Measurements from ENCODE around the gene HES6.
A peak's percentile ranks its signal among the peaks of the same experiment; 100 is the strongest.

HES6 gene

DNA sequence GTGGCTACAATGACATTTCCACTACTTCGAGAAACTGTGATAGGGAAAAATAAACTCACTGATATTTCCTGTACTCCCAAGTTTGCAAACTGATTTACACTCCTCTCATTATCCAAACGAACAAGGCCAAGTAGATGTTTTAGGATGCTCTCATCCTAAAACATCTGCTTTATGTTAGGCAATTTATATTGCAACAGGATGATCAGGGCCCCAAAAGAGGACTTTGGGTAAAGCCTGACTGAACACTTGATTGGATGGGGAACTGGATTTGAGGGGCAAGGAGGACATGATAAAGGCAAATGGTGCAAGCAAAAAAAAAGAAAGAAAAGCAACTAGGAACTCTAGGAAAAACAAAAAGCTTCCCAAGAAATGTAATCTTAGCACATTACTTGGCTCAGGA is 2.1 kb upstream of the HES6 start:
- peaks cover 32% of the 10 kb centered on the region for H3K4me1 Mint-ChIP-seq
- peaks cover 14% of the 10 kb centered on the region for H3K36me3 Mint-ChIP-seq (ENCODE audit: low read depth)
- peak overlapping the region; percentile 55 to 67 (median 64) for H3K4me3 Mint-ChIP-seq
- no peaks in the 10 kb centered on the region for H3K9me3 Mint-ChIP-seq
- H3K27me3 Mint-ChIP-seq (ENCODE audit: low read depth): peaks cover 20% of the 10 kb centered on the region
- TF ChIP-seq, protein P1, sequence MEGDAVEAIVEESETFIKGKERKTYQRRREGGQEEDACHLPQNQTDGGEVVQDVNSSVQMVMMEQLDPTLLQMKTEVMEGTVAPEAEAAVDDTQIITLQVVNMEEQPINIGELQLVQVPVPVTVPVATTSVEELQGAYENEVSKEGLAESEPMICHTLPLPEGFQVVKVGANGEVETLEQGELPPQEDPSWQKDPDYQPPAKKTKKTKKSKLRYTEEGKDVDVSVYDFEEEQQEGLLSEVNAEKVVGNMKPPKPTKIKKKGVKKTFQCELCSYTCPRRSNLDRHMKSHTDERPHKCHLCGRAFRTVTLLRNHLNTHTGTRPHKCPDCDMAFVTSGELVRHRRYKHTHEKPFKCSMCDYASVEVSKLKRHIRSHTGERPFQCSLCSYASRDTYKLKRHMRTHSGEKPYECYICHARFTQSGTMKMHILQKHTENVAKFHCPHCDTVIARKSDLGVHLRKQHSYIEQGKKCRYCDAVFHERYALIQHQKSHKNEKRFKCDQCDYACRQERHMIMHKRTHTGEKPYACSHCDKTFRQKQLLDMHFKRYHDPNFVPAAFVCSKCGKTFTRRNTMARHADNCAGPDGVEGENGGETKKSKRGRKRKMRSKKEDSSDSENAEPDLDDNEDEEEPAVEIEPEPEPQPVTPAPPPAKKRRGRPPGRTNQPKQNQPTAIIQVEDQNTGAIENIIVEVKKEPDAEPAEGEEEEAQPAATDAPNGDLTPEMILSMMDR (IDR thresholded peaks at IDR 0.05; ENCODE audit: unreplicated experiment in 3 of 3): no peak
- peak overlapping the region; percentile 45 to 72 (median 72) for H3K27ac Mint-ChIP-seq

DNA sequence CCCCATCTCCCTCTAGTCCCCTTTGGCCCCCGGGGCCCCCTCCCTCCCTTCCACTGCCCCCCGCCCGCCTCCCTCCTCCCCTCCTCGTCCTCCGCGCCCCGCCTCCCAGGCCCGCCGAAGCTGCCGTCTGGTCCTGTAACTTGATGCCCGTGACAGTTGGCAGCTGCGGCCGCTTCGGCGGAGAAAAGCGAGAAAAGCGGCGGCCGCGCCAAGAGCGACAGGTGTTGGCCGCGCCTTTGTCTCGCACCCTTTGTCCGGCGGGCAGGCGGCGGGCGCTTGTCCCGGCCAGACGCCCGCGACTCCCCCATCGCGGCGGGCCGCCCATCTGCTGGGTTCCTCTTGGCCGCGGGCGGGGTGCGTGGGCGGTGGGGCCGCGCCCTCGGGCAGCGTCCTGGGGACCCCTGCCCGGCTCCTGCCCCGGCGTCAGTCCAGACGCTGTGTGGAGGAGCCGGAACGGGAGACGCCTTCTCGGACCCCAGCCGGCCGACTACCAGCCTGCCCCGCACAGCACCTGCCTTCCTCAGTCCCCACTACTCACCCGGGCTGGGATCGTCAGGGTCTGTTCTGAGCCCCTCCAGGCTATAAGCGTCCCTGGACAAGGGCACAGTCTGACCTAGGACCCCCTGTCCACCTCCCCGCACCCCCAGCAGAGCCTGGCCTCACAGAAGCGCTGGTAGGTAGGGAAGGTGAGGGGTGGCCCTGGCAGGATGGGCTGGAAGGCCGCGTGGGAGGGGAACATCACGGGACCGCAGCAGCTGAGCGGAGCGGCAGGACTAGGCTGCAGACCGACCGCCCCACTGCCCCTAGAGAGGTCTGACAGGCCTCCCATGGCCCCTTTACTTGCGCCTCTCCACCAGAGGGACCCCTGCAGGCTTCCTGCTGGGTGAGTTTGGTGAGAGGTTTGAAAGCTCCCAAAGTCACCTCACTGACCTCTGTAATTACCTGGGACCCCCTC is 1.2 kb upstream of the HES6 start:
- Mint-ChIP-seq H3K4me1 (peaks cover 29% of the 10 kb centered on the region), H3K27me3 (ENCODE audit: low read depth) (peaks cover 30% of the 10 kb centered on the region), H3K9me3 (no peaks in the 10 kb centered on the region), H3K36me3 (ENCODE audit: low read depth) (peaks cover 9% of the 10 kb centered on the region), H3K27ac (peak overlapping the region; percentile 45 to 72 (median 72)), H3K4me3 (peak overlapping the region; percentile 55 to 86 (median 67))
- TF ChIP-seq, protein P1 (IDR thresholded peaks at IDR 0.05; ENCODE audit: unreplicated experiment in 3 of 3): peak in 1 of 3 experiments; percentile 21

DNA sequence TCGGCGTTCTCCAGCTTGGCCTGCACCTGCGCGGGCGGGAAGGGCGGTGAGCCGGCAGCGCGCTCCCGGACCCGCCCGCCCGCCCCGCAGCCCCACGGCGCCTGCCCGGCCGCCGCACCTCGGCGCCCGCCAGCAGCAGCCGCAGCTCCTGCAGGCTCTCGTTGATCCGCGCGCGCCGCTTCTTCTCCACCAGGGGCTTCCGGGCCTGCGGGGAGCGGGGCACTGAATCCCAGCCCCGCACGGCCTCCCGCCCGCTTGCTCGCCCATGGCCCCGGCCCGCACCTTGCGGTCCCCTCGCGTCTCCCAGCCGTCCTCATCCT is 335 bp downstream of the HES6 start:
- peaks cover 29% of the 10 kb centered on the region for H3K4me1 Mint-ChIP-seq
- no peak overlapping the region for H3K4me3 Mint-ChIP-seq
- no peak overlapping the region for H3K27ac Mint-ChIP-seq
- H3K36me3 Mint-ChIP-seq (ENCODE audit: low read depth): no peaks in the 10 kb centered on the region
- H3K9me3 Mint-ChIP-seq: no peaks in the 10 kb centered on the region
- TF ChIP-seq, protein P1 (IDR thresholded peaks at IDR 0.05; ENCODE audit: unreplicated experiment in 3 of 3): no peak
- H3K27me3 Mint-ChIP-seq (ENCODE audit: low read depth): peaks cover 37% of the 10 kb centered on the region

DNA sequence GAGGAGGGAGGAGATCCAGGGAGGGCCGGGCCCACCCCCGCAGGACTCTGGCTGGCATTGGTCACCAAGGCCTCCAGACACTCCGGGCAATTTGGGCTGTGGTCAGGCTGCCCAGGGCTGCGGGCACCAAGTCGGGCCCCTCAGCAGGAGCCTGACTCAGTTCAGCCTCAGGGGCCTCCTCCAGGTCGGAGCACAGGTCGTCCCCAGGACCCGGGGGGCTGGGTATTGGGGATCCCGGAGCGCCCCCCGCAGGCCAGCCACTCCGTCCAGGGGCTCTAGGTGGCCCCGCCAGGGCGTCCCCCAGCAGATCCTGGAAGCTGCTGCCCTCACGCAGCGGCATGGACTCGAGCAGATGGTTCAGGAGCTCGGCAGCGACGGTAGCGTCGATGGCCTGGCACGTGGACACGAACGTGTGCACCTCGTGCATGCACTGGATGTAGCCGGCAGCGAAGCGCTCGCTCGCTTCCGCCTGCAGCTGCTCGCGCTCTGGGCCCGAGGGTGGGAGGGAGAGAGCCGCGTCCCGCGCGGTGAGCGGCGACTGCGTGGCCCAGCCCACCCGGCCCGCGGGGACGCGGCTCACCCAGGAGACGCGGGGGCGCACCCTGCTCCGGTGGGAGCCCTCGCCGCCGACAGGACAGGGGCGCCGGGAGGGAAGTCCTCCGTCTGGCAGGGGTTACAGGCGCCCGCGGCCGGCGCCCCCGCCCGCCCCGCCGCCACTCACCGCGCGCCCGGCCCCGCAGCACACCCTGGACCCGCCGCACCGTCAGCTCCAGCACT is 884 bp downstream of the HES6 start:
- peaks cover 24% of the 10 kb centered on the region for H3K4me1 Mint-ChIP-seq
- no peaks in the 10 kb centered on the region for H3K9me3 Mint-ChIP-seq
- H3K27ac Mint-ChIP-seq: no peak overlapping the region
- peak overlapping the region; percentile 67 to 83 (median 81) for H3K4me3 Mint-ChIP-seq
- TF ChIP-seq, protein P1 (IDR thresholded peaks at IDR 0.05; ENCODE audit: unreplicated experiment in 3 of 3): no peak
- peaks cover 37% of the 10 kb centered on the region for H3K27me3 Mint-ChIP-seq (ENCODE audit: low read depth)
- H3K36me3 Mint-ChIP-seq (ENCODE audit: low read depth): no peaks in the 10 kb centered on the region

DNA sequence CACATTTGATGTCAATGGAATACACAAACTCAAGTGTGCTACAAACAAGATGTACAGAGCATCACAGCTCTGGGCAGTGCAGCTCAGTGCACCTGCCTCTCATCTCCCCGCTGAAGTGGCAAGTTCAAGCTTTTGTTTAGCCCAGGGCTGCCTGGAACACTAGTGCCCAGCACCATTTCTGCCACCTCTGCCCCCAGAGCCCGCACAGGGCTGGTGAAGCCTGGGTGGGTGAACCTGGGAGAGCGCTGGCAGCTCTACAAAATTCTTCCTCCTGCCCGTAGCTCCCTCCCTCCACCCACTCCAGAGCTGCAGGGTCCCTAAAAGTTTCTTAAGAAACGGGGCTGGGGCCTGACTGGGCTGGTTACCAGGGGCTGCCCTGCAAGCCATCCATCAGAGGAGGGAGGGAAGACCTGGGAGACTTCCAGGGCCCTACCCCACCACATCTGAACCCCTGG is 1.5 kb downstream of the HES6 start:
- H3K9me3 Mint-ChIP-seq: no peaks in the 10 kb centered on the region
- H3K4me3 Mint-ChIP-seq: peak overlapping the region; percentile 67 to 83 (median 81)
- H3K27me3 Mint-ChIP-seq (ENCODE audit: low read depth): peaks cover 43% of the 10 kb centered on the region
- peaks cover 18% of the 10 kb centered on the region for H3K4me1 Mint-ChIP-seq
- TF ChIP-seq, protein P1 (IDR thresholded peaks at IDR 0.05; ENCODE audit: unreplicated experiment in 3 of 3): no peak
- no peak overlapping the region for H3K27ac Mint-ChIP-seq
- H3K36me3 Mint-ChIP-seq (ENCODE audit: low read depth): no peaks in the 10 kb centered on the region

Measured in nephron (organoid).